Chondrocyte (in vitro differentiated cells): ENCODE measurements around the gene HK2. TPM values are rescaled to one million over a fixed set of nuclear protein-coding genes. Genes with fewer than 3 reads are reported as not detected.

ENCODE experiments used
- DNase-seq: peaks from one replicate; pipeline ENCODE4 v3.0.0; 2021; ENCODE audit warnings: mixed read lengths, low spot score
- H3K27ac Mint-ChIP-seq: one replicate; pipeline ENCODE4 v1.8.0; 2021; ENCODE audit warnings: mild to moderate bottlenecking, moderate library complexity, mixed read lengths; ENCODE audit not compliant: unreplicated experiment
- H3K27me3 Mint-ChIP-seq: 2 replicates; pipeline ENCODE4 v1.8.0; 2021; ENCODE audit warnings: low read depth, mixed read lengths
- H3K36me3 Mint-ChIP-seq: 2 replicates; pipeline ENCODE4 v1.8.0; 2021; ENCODE audit warnings: low read depth, mixed read lengths
- H3K4me1 Mint-ChIP-seq: 2 replicates; pipeline ENCODE4 v1.8.0; 2021; ENCODE audit warnings: low read depth, mild to moderate bottlenecking, mixed read lengths
- H3K4me3 Mint-ChIP-seq: one replicate; pipeline ENCODE4 v1.8.0; 2021; ENCODE audit warnings: mild to moderate bottlenecking, moderate library complexity, mixed read lengths; ENCODE audit not compliant: unreplicated experiment
- H3K9me3 Mint-ChIP-seq: 2 replicates; pipeline ENCODE4 v1.8.0; 2021; ENCODE audit warnings: low read depth, mixed read lengths
- CTCF ChIP-seq: fragments of 200-600 bp; sonication (generic); IDR thresholded peaks from 2 replicates; pipeline ENCODE4 v1.5.0; 2021; ENCODE audit warnings: antibody characterized with exemption, mild to moderate bottlenecking, moderate library complexity
- total RNA-seq: library from RNA; stranded (reverse); gene quantifications from 3 replicates; pipeline ENCODE4 v1.2.1, GENCODE V29; 2021

The HK2 gene
- total RNA-seq, 1 donor from 2014 or later: 31.4 TPM

DNA sequence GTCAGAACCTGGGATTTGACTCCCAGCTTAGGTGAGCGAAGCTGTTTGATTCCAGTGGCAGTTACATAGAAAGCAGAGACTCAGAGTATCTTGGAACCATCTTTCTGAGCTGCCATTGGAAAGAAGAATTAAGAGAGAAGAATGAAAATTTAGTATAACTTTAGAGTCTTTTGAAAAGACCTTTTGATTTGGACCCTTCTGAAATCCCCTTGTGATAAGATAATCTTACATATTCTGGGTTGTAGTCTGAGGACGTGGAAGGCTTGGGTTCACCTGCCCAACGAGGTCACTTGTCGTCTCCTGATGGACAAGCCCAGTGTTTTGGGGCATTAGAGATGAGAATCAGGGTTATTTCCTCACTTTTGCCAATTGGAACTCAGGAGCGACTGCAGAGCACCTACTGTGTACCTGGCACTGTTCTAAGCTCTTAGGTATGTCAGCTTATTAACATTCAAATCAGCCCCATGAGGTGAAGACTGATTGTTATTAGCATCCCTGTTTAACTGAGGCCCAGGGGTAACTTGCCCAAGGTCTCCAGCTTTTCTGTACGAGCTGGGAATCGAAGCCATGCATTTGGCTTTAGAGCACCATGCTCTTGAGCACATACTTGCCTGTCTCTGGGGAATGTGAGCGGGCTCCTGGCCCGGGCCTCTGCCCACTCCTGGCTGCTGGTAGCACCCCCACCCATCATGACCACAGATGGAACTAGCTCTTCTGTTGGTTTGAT is 2.9 kb downstream of the HK2 start:
- peak; percentile 36 for TF ChIP-seq CTCF
- Mint-ChIP-seq H3K4me3 (peak overlapping the region; percentile 94), H3K9me3 (no peaks in the 10 kb centered on the region), H3K27me3 (no peaks in the 10 kb centered on the region), H3K27ac (peak overlapping the region; percentile 52), H3K4me1 (peaks cover 38% of the 10 kb centered on the region), H3K36me3 (peaks cover 1% of the 10 kb centered on the region)
- DNase-seq: no peak

GRCh38 chr2:74841641-74842040 is 7.7 kb downstream of the HK2 start:
- DNase-seq: no peak
- Mint-ChIP-seq H3K36me3 (peaks cover 1% of the 10 kb centered on the region), H3K9me3 (no peaks in the 10 kb centered on the region), H3K4me1 (peaks cover 66% of the 10 kb centered on the region), H3K4me3 (no peak overlapping the region), H3K27ac (no peak overlapping the region), H3K27me3 (no peaks in the 10 kb centered on the region)
- no peak for TF ChIP-seq CTCF

- TF ChIP-seq CTCF: no peak
- peaks cover 1% of the 10 kb centered on the region for H3K36me3 Mint-ChIP-seq
- no peaks in the 10 kb centered on the region for H3K27me3 Mint-ChIP-seq
- H3K4me1 Mint-ChIP-seq: peaks cover 58% of the 10 kb centered on the region
- no peaks in the 10 kb centered on the region for H3K9me3 Mint-ChIP-seq
- peak overlapping the region; percentile 97 for H3K27ac Mint-ChIP-seq
- peak overlapping the region; percentile 40 for H3K4me3 Mint-ChIP-seq
- no peak for DNase-seq
These were observed 9.5 kb downstream of the HK2 start for GRCh38 chr2:74843433-74843832.

DNA sequence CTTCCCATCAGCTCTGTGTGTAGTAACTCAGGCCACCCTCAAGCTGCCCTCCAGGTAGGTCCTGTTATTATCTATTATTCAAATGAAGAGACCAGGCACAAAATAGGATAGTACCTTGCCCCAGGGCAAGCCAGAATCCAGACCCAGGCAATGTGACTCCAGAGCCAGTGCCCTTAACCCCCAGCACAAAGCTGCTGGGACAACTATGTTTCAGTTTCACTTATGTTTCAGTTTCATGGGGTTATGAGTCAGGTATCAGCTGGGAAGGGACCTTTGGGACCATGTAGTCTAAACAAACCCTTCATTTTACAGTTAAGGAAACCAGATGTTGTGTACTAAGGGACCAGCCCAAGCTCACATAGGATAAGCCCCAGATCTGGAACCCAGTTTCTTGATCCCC is 10.0 kb downstream of the HK2 start:
- H3K4me1 Mint-ChIP-seq: peaks cover 58% of the 10 kb centered on the region
- no peak for DNase-seq
- peak overlapping the region; percentile 40 for H3K4me3 Mint-ChIP-seq
- no peaks in the 10 kb centered on the region for H3K27me3 Mint-ChIP-seq
- peak overlapping the region; percentile 97 for H3K27ac Mint-ChIP-seq
- no peak for TF ChIP-seq CTCF
- peaks cover 1% of the 10 kb centered on the region for H3K36me3 Mint-ChIP-seq
- H3K9me3 Mint-ChIP-seq: no peaks in the 10 kb centered on the region

GRCh38 chr2:74844752-74845151 is 10.8 kb downstream of the HK2 start:
- TF ChIP-seq CTCF: no peak
- Mint-ChIP-seq H3K9me3 (no peaks in the 10 kb centered on the region), H3K36me3 (peaks cover 1% of the 10 kb centered on the region), H3K4me3 (no peak overlapping the region), H3K27ac (peak overlapping the region; percentile 97), H3K27me3 (no peaks in the 10 kb centered on the region), H3K4me1 (peaks cover 65% of the 10 kb centered on the region)
- DNase-seq: no peak
